HepG2 (cell line): ENCODE data around the gene KRTAP10-2. TPM values are rescaled to one million over a fixed set of nuclear protein-coding genes. Genes with fewer than 3 reads are reported as not detected.

Experiments used
- ATF1 ChIP-seq: IDR thresholded peaks from 2 replicates; pipeline ENCODE4 v1.6.1; 2016; ENCODE audit warnings: mild to moderate bottlenecking, control low read depth
- ATF4 ChIP-seq, 2 experiments: fragments of 450-650 bp in 1 of 2; sonication (generic) in 1 of 2; formaldehyde crosslinking; IDR thresholded peaks; 2 replicates each; pipeline versions ENCODE4 v1.5.0 to v1.8.0; 2020 to 2022; ENCODE audit warnings: mild to moderate bottlenecking in 1 of 2, missing genetic modification reagents in 1 of 2
- BCL6 ChIP-seq: IDR thresholded peaks from 2 replicates; pipeline ENCODE4 v1.6.1; 2016; ENCODE audit warnings: missing genetic modification reagents, missing compliant biosample characterization
- CEBPG ChIP-seq: IDR thresholded peaks from 2 replicates; pipeline ENCODE4 v1.6.1; 2016
- E2F2 ChIP-seq: sonication (generic); formaldehyde crosslinking; IDR thresholded peaks from 2 replicates; pipeline ENCODE4 v1.4.0; 2020; ENCODE audit warnings: missing genetic modification reagents, borderline replicate concordance
- FUBP1 ChIP-seq: sonication (generic); formaldehyde crosslinking; IDR thresholded peaks from 2 replicates; pipeline ENCODE4 v1.5.1; 2020; ENCODE audit warnings: missing genetic modification reagents, mild to moderate bottlenecking, borderline replicate concordance
- HNF4A ChIP-seq: sonication (generic); formaldehyde crosslinking; IDR thresholded peaks from 2 replicates; pipeline ENCODE4 v1.4.0; 2020; ENCODE audit warnings: missing genetic modification reagents
- MLX ChIP-seq: IDR thresholded peaks from 2 replicates; pipeline ENCODE4 v1.6.1; 2016
- MTF2 ChIP-seq: sonication (generic); formaldehyde crosslinking; IDR thresholded peaks from 2 replicates; pipeline ENCODE4 v1.5.0; 2020; ENCODE audit warnings: missing genetic modification reagents, borderline replicate concordance
- MYPOP ChIP-seq: sonication (generic); formaldehyde crosslinking; IDR thresholded peaks from 2 replicates; pipeline ENCODE4 v1.8.1; 2023; ENCODE audit warnings: mild to moderate bottlenecking, moderate library complexity, missing genetic modification reagents
- NFYC ChIP-seq: IDR thresholded peaks from 2 replicates; pipeline ENCODE4 v1.6.1; 2016; ENCODE audit warnings: missing genetic modification reagents, missing compliant biosample characterization
- NR1H2 ChIP-seq: sonication (generic); formaldehyde crosslinking; IDR thresholded peaks from 2 replicates; pipeline ENCODE4 v1.8.1; 2022; ENCODE audit warnings: low read depth, missing genetic modification reagents, borderline replicate concordance
- NR2C2 ChIP-seq: sonication (generic); formaldehyde crosslinking; IDR thresholded peaks from 2 replicates; pipeline ENCODE4 v1.4.0; 2020; ENCODE audit warnings: missing genetic modification reagents, mild to moderate bottlenecking, moderate library complexity, borderline replicate concordance
- POLR2AphosphoS5 ChIP-seq: IDR thresholded peaks from 2 replicates; pipeline ENCODE4 v1.6.1; 2012; ENCODE audit warnings: low read depth, low read length
- SCMH1 ChIP-seq: sonication (generic); formaldehyde crosslinking; IDR thresholded peaks from 2 replicates; pipeline ENCODE4 v1.9.0; 2021; ENCODE audit warnings: missing genetic modification reagents, mild to moderate bottlenecking, borderline replicate concordance
- SOX6 ChIP-seq, 2 experiments: fragments of 450-650 bp in 1 of 2; sonication (generic) in 1 of 2; formaldehyde crosslinking in 1 of 2; IDR thresholded peaks; 2 replicates each; pipeline versions ENCODE4 v1.4.0 to v1.6.1; 2017 to 2020; ENCODE audit warnings: antibody characterized with exemption in 1 of 2, mild to moderate bottlenecking in 1 of 2, missing genetic modification reagents in 1 of 2
- YEATS2 ChIP-seq: sonication (generic); formaldehyde crosslinking; IDR thresholded peaks from 2 replicates; pipeline ENCODE4 v1.4.0; 2020; ENCODE audit warnings: missing genetic modification reagents, borderline replicate concordance
- ZNF576 ChIP-seq: sonication (generic); formaldehyde crosslinking; IDR thresholded peaks from 2 replicates; pipeline ENCODE4 v1.4.0; 2020; ENCODE audit warnings: mild to moderate bottlenecking, missing genetic modification reagents
- ZNF776 ChIP-seq: sonication (generic); formaldehyde crosslinking; IDR thresholded peaks from 2 replicates; pipeline ENCODE4 v1.4.0; 2020; ENCODE audit warnings: mild to moderate bottlenecking, missing genetic modification reagents
- ZNF777 ChIP-seq: sonication (generic); formaldehyde crosslinking; IDR thresholded peaks from 2 replicates; pipeline ENCODE4 v1.4.0; 2020; ENCODE audit warnings: missing genetic modification reagents
- polyA plus RNA-seq, 8 experiments: library from polyadenylated mRNA; depleted of rRNA in 3 of 8; stranded (reverse) in 7 of 8; unstranded in 1 of 8; fragments of >200 nt; fragmentation: Illumina TruSeq in 4 of 8; extraction: Trizol in 4 of 8; gene quantifications; 2 replicates each; pipeline versions ENCODE4 v1.2.1 to v1.2.3, GENCODE V29; 2011 to 2016; ENCODE audit warnings: low read depth in 4 of 8, missing spikeins in 1 of 8, mixed read lengths in 1 of 8; ENCODE audit not compliant: insufficient read depth in 1 of 8
- total RNA-seq, 5 experiments: library from RNA; depleted of rRNA; stranded (reverse); fragments of >200 nt; fragmentation: Illumina TruSeq; extraction: Trizol; gene quantifications; 2 replicates each; pipeline ENCODE4 v1.2.3, GENCODE V29; 2016; ENCODE audit warnings: low read depth in 1 of 5

KRTAP10-2 gene
- total and polyA plus RNA-seq, 2 of the 13 experiments (the other 11 are each of a cell fraction or from before 2014, with no cell fraction given): not detected

GRCh38 chr21:44514746-44515358, 36.5 kb downstream of the KRTAP10-2 start (continued):
- TF ChIP-seq MYPOP (CRISPR knock-in tag): peak; percentile 47; the same call in 1 of the 2 replicates
- TF ChIP-seq ATF1: no peak
- no peak for TF ChIP-seq FUBP1 (CRISPR knock-in tag)
- TF ChIP-seq SCMH1: no peak
- TF ChIP-seq ZNF777 (CRISPR knock-in tag): no peak
- peak; percentile 70 for TF ChIP-seq CEBPG (CRISPR knock-in tag)
- no peak for TF ChIP-seq POLR2AphosphoS5
- no peak for TF ChIP-seq YEATS2
- 0 out of 4 replicates have a peak, but pooled peaks of 1 of the 2 experiments have one; percentile 18 for TF ChIP-seq ATF4 (CRISPR knock-in tag; IDR thresholded peaks at IDR 0.05)
- no peak for TF ChIP-seq MLX (CRISPR knock-in tag)
- TF ChIP-seq HNF4A: 0 out of 2 replicates have a peak, but pooled peaks have one; percentile 3
- TF ChIP-seq E2F2 (CRISPR knock-in tag): no peak
- TF ChIP-seq NR2C2: 0 out of 2 replicates have a peak, but pooled peaks have one; percentile 17
- TF ChIP-seq ZNF576 (CRISPR knock-in tag): no peak
- no peak for TF ChIP-seq NR1H2 (CRISPR knock-in tag)
- TF ChIP-seq MTF2 (CRISPR knock-in tag): no peak
- TF ChIP-seq NFYC (CRISPR knock-in tag): no peak
- no peak for TF ChIP-seq SOX6 (IDR thresholded peaks at IDR 0.05)
- TF ChIP-seq SOX6 (CRISPR knock-in tag; IDR thresholded peaks at IDR 0.05): peak; percentile 76; the same call in 1 of the 2 replicates
- TF ChIP-seq ZNF776 (CRISPR knock-in tag): no peak
- peak; percentile 91 for TF ChIP-seq BCL6 (CRISPR knock-in tag)
